GM23248 (cell line): ENCODE data around the gene TMEM39B.

Experiments used
- EZH2 ChIP-seq: fragments of 200-600 bp; sonication (generic); IDR thresholded peaks from 2 replicates; pipeline ENCODE4 v1.6.1; 2018; ENCODE audit warnings: antibody characterized with exemption, mild to moderate bottlenecking; ENCODE audit not compliant: insufficient read depth, poor library complexity, severe bottlenecking
- EZH2phosphoT487 ChIP-seq: fragments of 200-600 bp; sonication (generic); IDR thresholded peaks from 2 replicates; pipeline ENCODE4 v1.6.1; 2018; ENCODE audit warnings: antibody characterized with exemption, moderate library complexity, mild to moderate bottlenecking, low read depth; ENCODE audit not compliant: insufficient read depth

GRCh38 chr1:32073299-32074229 lies 825 bp downstream of the TMEM39B start:
- TF ChIP-seq EZH2phosphoT487: no peak
- no peak for TF ChIP-seq EZH2
